ENCODE results near the gene OR6C76.
"Not testable (repeated sequence)": the region's sequence is repeated elsewhere in the genome, so short reads cannot be mapped to it uniquely, and the experiment has no call there.

The OR6C76 gene

GRCh38 chr12:55425954-55426353 is at the start of gene OR6C76:
OR6C76 (plus strand) TSS chr12:55426254; CDS start chr12:55426254, 0 bp downstream.
- no peak for DNase-seq

GRCh38 chr12:55385891-55386290 is 40.2 kb upstream of the OR6C76 start:
- DNase-seq, result no peak

GRCh38 chr12:55392032-55392795 is 33.8 kb upstream of the OR6C76 start:
- no peak for DNase-seq

GRCh38 chr12:55396326-55396725 is 29.7 kb upstream of the OR6C76 start:
- DNase-seq, result no peak

- DNase-seq, result no peak
Measured at GRCh38 chr12:55400229-55400628, 25.8 kb upstream of the OR6C76 start, which contains the start of gene OR6C65. OR6C65 (plus strand) TSS chr12:55400529; CDS start chr12:55400529, 0 bp downstream.

GRCh38 chr12:55407866-55408265 is 18.2 kb upstream of the OR6C76 start:
- no peak for DNase-seq

GRCh38 chr12:55409133-55409532 is 16.9 kb upstream of the OR6C76 start:
- DNase-seq, result not testable (repeated sequence)

GRCh38 chr12:55412138-55412537 is 13.9 kb upstream of the OR6C76 start:
- DNase-seq, result not testable (repeated sequence)

GRCh38 chr12:55413498-55414388 is 12.3 kb upstream of the OR6C76 start:
- not testable (repeated sequence) for DNase-seq

- not testable (repeated sequence) for DNase-seq
Measured at GRCh38 chr12:55414396-55414823, 11.6 kb upstream of the OR6C76 start.

- not testable (repeated sequence) for DNase-seq
Measured at GRCh38 chr12:55414889-55415288, 11.2 kb upstream of the OR6C76 start.

GRCh38 chr12:55416961-55417360 is 9.1 kb upstream of the OR6C76 start:
- no peak for DNase-seq

GRCh38 chr12:55420307-55420962 is 5.6 kb upstream of the OR6C76 start:
- DNase-seq, result no peak

- no peak for DNase-seq
Measured at GRCh38 chr12:55428331-55429243, 2.5 kb downstream of the OR6C76 start.

GRCh38 chr12:55441233-55441632 is 15.2 kb downstream of the OR6C76 start:
- DNase-seq, result not testable (repeated sequence)

GRCh38 chr12:55443776-55444175 is 17.7 kb downstream of the OR6C76 start, which contains the start of gene OR6C2:
OR6C2 (plus strand) TSS chr12:55444076; CDS start chr12:55452214, 8,138 bp downstream.
- DNase-seq, result no peak

GRCh38 chr12:55445357-55445756 is 19.3 kb downstream of the OR6C76 start:
- no peak for DNase-seq

GRCh38 chr12:55446326-55446725 is 20.3 kb downstream of the OR6C76 start:
- no peak for DNase-seq

- DNase-seq, result no peak
Measured at GRCh38 chr12:55448825-55449224, 22.8 kb downstream of the OR6C76 start.

GRCh38 chr12:55464926-55465325 is 38.9 kb downstream of the OR6C76 start:
- not testable (repeated sequence) for DNase-seq

- no peak for DNase-seq
Measured at GRCh38 chr12:55467836-55468235, 41.8 kb downstream of the OR6C76 start.

GRCh38 chr12:55469291-55469690 is 43.2 kb downstream of the OR6C76 start:
- DNase-seq, result no peak
